ENCODE data around the gene PHKG2.

DNA sequence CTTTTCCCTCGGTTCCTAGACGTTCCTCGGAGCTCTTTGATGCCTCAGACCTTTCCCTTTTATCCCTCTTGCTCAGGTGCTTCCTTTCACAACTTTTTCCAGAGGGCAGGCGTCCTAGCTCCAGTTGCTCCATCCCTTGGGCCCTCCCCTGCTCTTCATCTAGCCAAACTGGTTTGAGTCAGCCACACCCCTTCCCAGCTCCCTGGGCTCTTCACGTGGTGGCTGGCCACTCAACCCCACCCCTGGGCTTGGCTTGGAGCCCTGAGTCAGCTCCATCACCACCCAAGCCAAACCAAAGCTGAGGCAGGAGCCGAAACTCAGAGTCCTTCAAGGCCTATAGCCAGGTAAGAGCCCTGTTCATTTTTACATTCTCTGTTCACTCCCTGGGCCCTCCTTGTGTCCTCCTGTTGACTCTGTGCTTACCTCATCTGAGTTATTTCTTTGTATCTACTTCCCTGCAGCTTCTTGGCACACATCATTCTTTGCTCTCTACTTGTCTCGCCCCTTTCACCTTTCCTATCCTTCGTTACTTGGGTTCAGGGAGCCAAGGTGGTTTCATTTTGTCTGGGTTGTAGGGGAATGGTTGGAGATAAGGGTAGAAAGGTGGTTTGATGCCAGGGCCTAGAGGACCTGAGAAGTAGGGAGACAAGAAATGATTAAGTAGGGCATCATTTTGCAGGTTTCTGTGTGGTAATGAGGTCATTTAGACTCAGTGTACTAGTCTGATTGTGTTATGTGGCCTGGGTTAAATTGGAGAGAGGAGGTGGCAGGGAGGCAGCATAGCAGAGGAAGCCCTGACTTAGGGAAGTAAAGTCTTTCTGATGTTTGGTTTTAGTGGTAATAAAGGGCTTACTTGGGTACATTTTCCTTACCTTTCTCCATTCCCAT, 7.6 kb upstream of the PHKG2 start:
- TF ChIP-seq CTCF (IDR thresholded peaks at IDR 0.05) = no peak
- no peak for TF ChIP-seq POLR2A (IDR thresholded peaks at IDR 0.05)

Measured in uterus (tissue), 2 donors.